Renal pelvis (tissue), 4 donors: ENCODE results near the gene IDH3B. TPM values are rescaled to one million over a fixed set of nuclear protein-coding genes. Genes with fewer than 3 reads are reported as not detected.
A peak's percentile ranks its signal among the peaks of the same experiment; 100 is the strongest.
"Not testable (repeated sequence)": the region's sequence is repeated elsewhere in the genome, so short reads cannot be mapped to it uniquely, and the experiment has no call there.

Experiments
- DNase-seq: peaks from one replicate; pipeline ENCODE4 v3.0.0-alpha.2; 2013
- polyA plus RNA-seq, 3 donors: library from polyadenylated mRNA; unstranded; fragments of 120-200 nt; gene quantifications; one replicate each; pipeline ENCODE4 v1.2.1, GENCODE V29; 2013; ENCODE audit not compliant: insufficient read length in 3 of 3

IDH3B gene
- polyA plus RNA-seq, 3 donors: 139 to 141 (median 141) TPM

GRCh38 chr20:2697768-2698167 lies 33.8 kb upstream of the IDH3B start:
- DNase-seq: peak; percentile 40

- DNase-seq: no peak
These were observed 32.6 kb upstream of the IDH3B start for GRCh38 chr20:2696646-2697045.

GRCh38 chr20:2695984-2696525 lies 32.0 kb upstream of the IDH3B start:
- not testable (repeated sequence) for DNase-seq

- DNase-seq: no peak
These were observed 31.4 kb upstream of the IDH3B start for GRCh38 chr20:2695206-2695983.

- no peak for DNase-seq
These were observed 30.5 kb upstream of the IDH3B start for GRCh38 chr20:2694519-2694918.

- no peak for DNase-seq
These were observed 30.0 kb upstream of the IDH3B start for GRCh38 chr20:2694008-2694471.

- peak; percentile 34 for DNase-seq
These were observed 29.4 kb upstream of the IDH3B start for GRCh38 chr20:2693286-2694007.

GRCh38 chr20:2692886-2693285 lies 28.9 kb upstream of the IDH3B start:
- DNase-seq: no peak

GRCh38 chr20:2692036-2692885 lies 28.2 kb upstream of the IDH3B start, which contains the start of gene EBF4:
Gene EBF4, plus strand, starts transcription at chr20:2692780. Its CDS starts 866 bp downstream, at chr20:2693646.
- peak; percentile 49 for DNase-seq

- no peak for DNase-seq
These were observed 27.6 kb upstream of the IDH3B start for GRCh38 chr20:2691663-2692035.

- DNase-seq: no peak
These were observed 27.1 kb upstream of the IDH3B start for GRCh38 chr20:2691127-2691526.

GRCh38 chr20:2690718-2691117 lies 26.7 kb upstream of the IDH3B start:
- no peak for DNase-seq

GRCh38 chr20:2690213-2690612 lies 26.2 kb upstream of the IDH3B start:
- no peak for DNase-seq

- DNase-seq: peak; percentile 46
These were observed 24.1 kb upstream of the IDH3B start for GRCh38 chr20:2688041-2688591.

GRCh38 chr20:2687514-2687913 lies 23.5 kb upstream of the IDH3B start:
- no peak for DNase-seq

GRCh38 chr20:2684817-2685216 lies 20.8 kb upstream of the IDH3B start:
- not testable (repeated sequence) for DNase-seq

GRCh38 chr20:2682040-2682439 lies 18.0 kb upstream of the IDH3B start:
- not testable (repeated sequence) for DNase-seq

GRCh38 chr20:2680046-2680445 lies 16.0 kb upstream of the IDH3B start:
- DNase-seq: no peak

GRCh38 chr20:2673453-2673852 lies 9.4 kb upstream of the IDH3B start:
- no peak for DNase-seq

- no peak for DNase-seq
These were observed 8.4 kb upstream of the IDH3B start for GRCh38 chr20:2672446-2672845.

- no peak for DNase-seq
These were observed 8.0 kb upstream of the IDH3B start for GRCh38 chr20:2671977-2672376.
